C4-2B (cell line): Measurements from ENCODE around the gene NEDD4.

ENCODE experiments used
- H3K27ac ChIP-seq: fragments of 450-650 bp; 2 replicates; pipeline ENCODE4 v1.5.1; 2017
- ZFX ChIP-seq: fragments of 450-650 bp; IDR thresholded peaks from 2 replicates; pipeline ENCODE4 v1.6.1; 2017
- TF ChIP-seq, protein P1 (sequence below): fragments of 450-650 bp; conservative IDR thresholded peaks from 2 replicates; pipeline ENCODE4 v1.5.1; 2017; ENCODE audit warnings: mild to moderate bottlenecking

NEDD4 gene

GRCh38 chr15:55942332-55942731 is 51.1 kb downstream of the NEDD4 start:
- no peak overlapping the region for H3K27ac ChIP-seq
- TF ChIP-seq, protein P1, sequence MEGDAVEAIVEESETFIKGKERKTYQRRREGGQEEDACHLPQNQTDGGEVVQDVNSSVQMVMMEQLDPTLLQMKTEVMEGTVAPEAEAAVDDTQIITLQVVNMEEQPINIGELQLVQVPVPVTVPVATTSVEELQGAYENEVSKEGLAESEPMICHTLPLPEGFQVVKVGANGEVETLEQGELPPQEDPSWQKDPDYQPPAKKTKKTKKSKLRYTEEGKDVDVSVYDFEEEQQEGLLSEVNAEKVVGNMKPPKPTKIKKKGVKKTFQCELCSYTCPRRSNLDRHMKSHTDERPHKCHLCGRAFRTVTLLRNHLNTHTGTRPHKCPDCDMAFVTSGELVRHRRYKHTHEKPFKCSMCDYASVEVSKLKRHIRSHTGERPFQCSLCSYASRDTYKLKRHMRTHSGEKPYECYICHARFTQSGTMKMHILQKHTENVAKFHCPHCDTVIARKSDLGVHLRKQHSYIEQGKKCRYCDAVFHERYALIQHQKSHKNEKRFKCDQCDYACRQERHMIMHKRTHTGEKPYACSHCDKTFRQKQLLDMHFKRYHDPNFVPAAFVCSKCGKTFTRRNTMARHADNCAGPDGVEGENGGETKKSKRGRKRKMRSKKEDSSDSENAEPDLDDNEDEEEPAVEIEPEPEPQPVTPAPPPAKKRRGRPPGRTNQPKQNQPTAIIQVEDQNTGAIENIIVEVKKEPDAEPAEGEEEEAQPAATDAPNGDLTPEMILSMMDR, result no peak
- no peak for TF ChIP-seq ZFX

GRCh38 chr15:55937040-55937439 is 56.4 kb downstream of the NEDD4 start:
- TF ChIP-seq, protein P1, result no peak
- no peak for TF ChIP-seq ZFX

GRCh38 chr15:55928955-55929354 is 64.5 kb downstream of the NEDD4 start:
- H3K27ac ChIP-seq, result no peak overlapping the region
- TF ChIP-seq, protein P1, result no peak
- no peak for TF ChIP-seq ZFX

More at GRCh38 chr15:55937040-55937439, 56.4 kb downstream of the NEDD4 start:
- no peak overlapping the region for H3K27ac ChIP-seq

DNA sequence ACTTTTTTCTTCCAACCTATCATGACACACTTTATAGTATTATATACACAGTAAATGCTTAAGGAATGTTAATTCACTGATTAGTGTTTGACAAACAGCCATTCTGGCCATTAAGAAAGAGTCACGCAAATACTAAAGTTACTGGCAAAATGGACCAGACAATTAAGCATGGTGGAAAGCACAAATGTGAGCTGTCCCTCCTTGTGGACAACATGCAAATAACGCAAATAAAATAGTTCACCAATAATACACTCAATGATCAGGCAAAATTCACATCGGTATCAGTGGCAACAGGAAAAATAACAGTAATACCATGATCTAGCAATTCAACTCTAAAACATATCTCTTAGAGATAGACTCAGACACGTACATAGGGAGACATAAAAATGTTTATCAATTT is 71.7 kb downstream of the NEDD4 start:
- no peak overlapping the region for H3K27ac ChIP-seq
- TF ChIP-seq, protein P1, result no peak; the same call in 1 of the 2 replicates
- no peak for TF ChIP-seq ZFX

DNA sequence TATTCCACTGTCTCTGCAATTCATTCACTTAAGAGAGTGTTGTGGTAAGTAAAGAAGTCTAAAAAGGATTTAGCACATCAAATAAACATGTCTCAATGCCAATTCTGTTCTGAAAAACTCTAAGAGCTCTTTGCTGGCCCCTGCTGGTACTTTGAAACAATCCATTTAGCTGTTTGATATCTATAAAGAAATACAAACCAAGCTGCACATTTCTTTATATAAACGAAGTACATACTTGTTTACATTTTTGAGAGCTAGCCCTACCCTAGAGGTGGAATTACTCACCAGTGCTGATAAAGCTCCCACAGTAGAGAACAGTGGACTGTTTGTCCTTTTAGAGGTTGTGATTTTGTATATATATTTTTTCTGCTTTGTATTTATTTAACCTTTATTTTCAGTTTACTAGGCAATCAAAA is 75.5 kb downstream of the NEDD4 start:
- TF ChIP-seq ZFX, result no peak
- TF ChIP-seq, protein P1, result peak; percentile 93
- H3K27ac ChIP-seq, result no peak overlapping the region

GRCh38 chr15:55916666-55917409 is 76.6 kb downstream of the NEDD4 start:
- TF ChIP-seq ZFX, result no peak
- TF ChIP-seq, protein P1, result no peak
- H3K27ac ChIP-seq, result no peak overlapping the region

DNA sequence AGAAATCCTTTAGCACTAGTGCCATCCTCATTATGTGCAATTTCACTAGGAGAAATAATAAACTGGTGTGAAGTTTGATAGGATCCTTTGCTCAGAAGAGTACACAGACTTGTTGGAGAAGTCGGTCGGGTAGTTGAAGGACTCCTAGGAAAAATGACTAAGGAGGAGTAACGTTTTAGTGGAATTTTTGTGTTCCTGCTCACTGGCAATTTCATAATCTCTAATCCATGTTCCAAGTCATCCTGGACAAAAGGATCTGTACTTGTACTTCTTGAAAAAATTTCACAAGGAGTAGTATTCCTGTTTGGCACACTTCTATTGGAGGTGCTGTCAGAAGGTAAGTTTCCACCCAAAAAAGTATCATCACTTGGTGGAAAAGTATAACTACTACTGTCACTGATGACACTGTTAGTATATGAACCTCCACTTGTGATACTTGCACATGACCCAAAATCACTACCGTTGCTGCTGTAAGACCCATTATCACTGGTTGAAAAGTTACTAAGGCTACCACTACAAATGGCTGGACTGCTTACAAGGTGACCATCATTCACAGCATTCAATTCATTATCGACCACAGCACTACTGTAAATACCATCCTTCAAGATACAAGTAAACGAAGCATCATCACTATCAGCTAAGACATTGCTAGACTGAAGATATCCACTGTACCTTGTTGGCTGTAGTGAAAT is 77.4 kb downstream of the NEDD4 start:
- H3K27ac ChIP-seq, result no peak overlapping the region
- TF ChIP-seq ZFX, result no peak
- TF ChIP-seq, protein P1, result no peak
